Body of pancreas (tissue), 4 donors: ENCODE data around the gene NKAP. TPM values are rescaled to one million over a fixed set of nuclear protein-coding genes. Genes with fewer than 3 reads are reported as not detected.
"Not testable (repeated sequence)": the region's sequence is repeated elsewhere in the genome, so short reads cannot be mapped to it uniquely, and the experiment has no call there.

Experiments
- ATAC-seq: fragments of 150-250 bp; one replicate; pipeline ENCODE4 v1.9.1; 2016
- DNase-seq, 4 donors: peaks; one replicate each; pipeline ENCODE4 v3.0.0-alpha.2; 2019
- H3K27ac ChIP-seq, 4 donors: fragments of 200-600 bp; sonication (generic); 1 replicate in 3 of 4; 2 replicates in 1 of 4; pipeline versions ENCODE4 v1.5.1 to v1.6.1; 2016 to 2019; ENCODE audit warnings: mild to moderate bottlenecking in 1 of 4, mixed read lengths in 1 of 4, moderate library complexity in 1 of 4
- H3K27me3 ChIP-seq, 2 donors: fragments of 200-600 bp; sonication (generic); one replicate each; pipeline ENCODE4 v1.6.0; 2016; ENCODE audit warnings: mild to moderate bottlenecking in 1 of 2
- H3K36me3 ChIP-seq, 2 donors: fragments of 200-600 bp; sonication (generic); replicated peaks in 1 of 2; 2 replicates each; pipeline ENCODE4 v1.5.1; 2016; ENCODE audit warnings: low read depth in 2 of 2; ENCODE audit not compliant: insufficient read depth in 1 of 2
- H3K4me1 ChIP-seq: fragments of 200-600 bp; sonication (generic); one replicate; pipeline ENCODE4 v1.6.0; 2016
- H3K4me3 ChIP-seq, 2 donors: fragments of 200-600 bp; sonication (generic); 1 replicate in 1 of 2; 2 replicates in 1 of 2; pipeline ENCODE4 v1.5.1; 2016 to 2019
- H3K9me3 ChIP-seq, 3 donors: fragments of 200-600 bp; sonication (generic); 1 replicate in 2 of 3; 2 replicates in 1 of 3; pipeline ENCODE4 v1.5.1; 2016
- POLR2A ChIP-seq, 3 donors: fragments of 450-650 bp; IDR thresholded peaks; one replicate each; pipeline ENCODE4 v1.6.1; 2016; ENCODE audit warnings: antibody characterized with exemption in 3 of 3, mild to moderate bottlenecking in 2 of 3
- WGBS, 2 donors: methylation state at CpG; one replicate each; pipeline ENCODE4 v1.1.5; 2017; 5-methylcytosine and 5-hydroxymethylcytosine counted together
- intact Hi-C: fragments of 100-400 bp; cut with DNase I; formaldehyde crosslinking; loops from one replicate; pipeline ENCODE4 v1.15.1; 2023
- total RNA-seq, 2 donors: library from RNA; depleted of rRNA; stranded (reverse); fragments of >200 nt; gene quantifications; one replicate each; pipeline ENCODE4 v1.1.0, GENCODE V29; 2016
- TF ChIP-seq, protein P1 (sequence below), 7 experiments: fragments of 450-650 bp in 4 of 7; fragments of 200-600 bp in 3 of 7; sonication (generic) in 3 of 7; IDR thresholded peaks; one replicate each; pipeline ENCODE4 v1.5.1; 2016 to 2019; ENCODE audit warnings: antibody characterized with exemption in 7 of 7

The NKAP gene
- total RNA-seq, 2 donors from 2014 or later: 3.6 to 5.3 TPM

GRCh38 chrX:119981286-119982070 lies 37.9 kb upstream of the NKAP start:
- H3K27me3 ChIP-seq: no peaks in the 10 kb centered on the region
- H3K4me1 ChIP-seq: peaks cover 26% of the 10 kb centered on the region
- DNase-seq: peak; percentile 26 to 60 (median 46)
- TF ChIP-seq, protein P1, sequence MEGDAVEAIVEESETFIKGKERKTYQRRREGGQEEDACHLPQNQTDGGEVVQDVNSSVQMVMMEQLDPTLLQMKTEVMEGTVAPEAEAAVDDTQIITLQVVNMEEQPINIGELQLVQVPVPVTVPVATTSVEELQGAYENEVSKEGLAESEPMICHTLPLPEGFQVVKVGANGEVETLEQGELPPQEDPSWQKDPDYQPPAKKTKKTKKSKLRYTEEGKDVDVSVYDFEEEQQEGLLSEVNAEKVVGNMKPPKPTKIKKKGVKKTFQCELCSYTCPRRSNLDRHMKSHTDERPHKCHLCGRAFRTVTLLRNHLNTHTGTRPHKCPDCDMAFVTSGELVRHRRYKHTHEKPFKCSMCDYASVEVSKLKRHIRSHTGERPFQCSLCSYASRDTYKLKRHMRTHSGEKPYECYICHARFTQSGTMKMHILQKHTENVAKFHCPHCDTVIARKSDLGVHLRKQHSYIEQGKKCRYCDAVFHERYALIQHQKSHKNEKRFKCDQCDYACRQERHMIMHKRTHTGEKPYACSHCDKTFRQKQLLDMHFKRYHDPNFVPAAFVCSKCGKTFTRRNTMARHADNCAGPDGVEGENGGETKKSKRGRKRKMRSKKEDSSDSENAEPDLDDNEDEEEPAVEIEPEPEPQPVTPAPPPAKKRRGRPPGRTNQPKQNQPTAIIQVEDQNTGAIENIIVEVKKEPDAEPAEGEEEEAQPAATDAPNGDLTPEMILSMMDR (IDR thresholded peaks at IDR 0.05): peak in 6 of 7 experiments; percentile 12 to 74 (median 53)
- no peak for TF ChIP-seq POLR2A (IDR thresholded peaks at IDR 0.05)
- H3K36me3 ChIP-seq: no peaks in the 10 kb centered on the region
- no peak overlapping the region for H3K4me3 ChIP-seq
- H3K9me3 ChIP-seq: no peaks in the 10 kb centered on the region
- intact Hi-C loops: no loop called here
- no peak overlapping the region for H3K27ac ChIP-seq
- ATAC-seq: peak; percentile 43
- 47 to 53% methylated on average over 10 of the region's 15 CpGs for WGBS, 2 donors

GRCh38 chrX:119977172-119977571 lies 33.6 kb upstream of the NKAP start:
- H3K4me3 ChIP-seq, DNase-seq, H3K27me3 ChIP-seq, intact Hi-C loops, H3K4me1 ChIP-seq, H3K9me3 ChIP-seq, H3K27ac ChIP-seq, ATAC-seq, H3K36me3 ChIP-seq: not testable (repeated sequence)
- 83 to 93% methylated on average over 3 to 4 of the region's 4 CpGs for WGBS, 2 donors

DNA sequence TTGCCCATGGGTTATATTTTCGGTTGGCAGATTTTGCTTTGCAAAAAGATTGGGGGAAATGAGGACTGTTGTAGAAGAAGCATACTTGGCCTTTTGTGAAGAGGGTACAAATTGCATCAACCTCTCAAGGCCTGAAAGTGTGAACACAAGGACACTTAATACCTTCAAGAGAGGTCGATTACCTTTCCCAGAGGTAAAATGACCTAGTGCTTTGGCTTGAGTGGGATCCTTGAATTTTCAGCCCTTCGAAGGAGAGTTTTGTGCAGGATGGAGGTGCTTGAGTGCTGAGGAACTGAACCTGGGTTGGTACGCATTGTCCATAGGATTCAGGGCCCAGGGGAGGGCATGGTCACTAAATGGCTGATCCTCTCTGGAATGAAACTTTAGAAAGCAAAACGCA lies 27.6 kb upstream of the NKAP start:
- Histone ChIP-seq H3K9me3 (no peaks in the 10 kb centered on the region), H3K36me3 (no peaks in the 10 kb centered on the region), H3K27ac (no peak overlapping the region), H3K27me3 (no peaks in the 10 kb centered on the region), H3K4me1 (peaks cover 3% of the 10 kb centered on the region), H3K4me3 (no peak overlapping the region)
- 77 to 88% methylated on average over 5 of the region's 5 CpGs for WGBS, 2 donors
- no peak for ATAC-seq
- TF ChIP-seq, protein P1 (IDR thresholded peaks at IDR 0.05): no peak
- TF ChIP-seq POLR2A (IDR thresholded peaks at IDR 0.05): no peak
- DNase-seq: no peak
- intact Hi-C loops: no loop called here

GRCh38 chrX:119970574-119970973 lies 27.0 kb upstream of the NKAP start:
- peaks cover 3% of the 10 kb centered on the region for H3K4me1 ChIP-seq
- TF ChIP-seq, protein P1 (IDR thresholded peaks at IDR 0.05): no peak
- TF ChIP-seq POLR2A (IDR thresholded peaks at IDR 0.05): no peak
- 77 to 98% methylated on average over 5 to 6 of the region's 6 CpGs for WGBS, 2 donors
- H3K27me3 ChIP-seq: no peaks in the 10 kb centered on the region
- ATAC-seq (no peak), DNase-seq (no peak)
- H3K9me3 ChIP-seq: no peaks in the 10 kb centered on the region
- H3K36me3 ChIP-seq: no peaks in the 10 kb centered on the region
- intact Hi-C loops: no loop called here
- no peak overlapping the region for H3K27ac ChIP-seq
- no peak overlapping the region for H3K4me3 ChIP-seq

GRCh38 chrX:119966837-119967236 lies 23.3 kb upstream of the NKAP start:
- DNase-seq, intact Hi-C loops, H3K27ac ChIP-seq, H3K36me3 ChIP-seq, H3K9me3 ChIP-seq, H3K4me3 ChIP-seq, ATAC-seq, H3K27me3 ChIP-seq, H3K4me1 ChIP-seq: not testable (repeated sequence)
- 100% methylated on average over 1 of the region's 1 CpG for WGBS, 2 donors

DNA sequence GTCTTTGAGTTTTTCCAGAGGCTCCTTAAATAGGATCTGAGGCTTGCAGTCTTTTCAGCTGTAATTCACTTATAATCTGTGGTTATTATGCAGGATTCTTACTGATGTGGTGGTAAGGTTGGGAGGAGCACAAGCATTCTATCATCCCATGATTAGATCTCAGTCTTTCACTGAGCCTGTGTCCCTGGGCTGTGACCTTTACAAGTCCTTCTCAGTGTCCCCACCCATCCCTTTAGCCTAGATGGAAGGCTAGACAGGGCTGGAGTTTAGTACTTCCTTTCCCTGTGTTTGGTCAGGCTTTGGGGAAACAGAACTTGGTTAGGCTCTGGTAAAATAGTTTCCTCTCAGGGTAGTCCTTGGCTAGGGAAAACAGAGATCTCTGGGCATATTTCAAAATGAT lies 17.1 kb upstream of the NKAP start:
- H3K36me3 ChIP-seq: no peaks in the 10 kb centered on the region
- H3K27me3 ChIP-seq: no peaks in the 10 kb centered on the region
- no peaks in the 10 kb centered on the region for H3K4me1 ChIP-seq
- H3K27ac ChIP-seq: no peak overlapping the region
- TF ChIP-seq POLR2A (IDR thresholded peaks at IDR 0.05): no peak
- TF ChIP-seq, protein P1 (IDR thresholded peaks at IDR 0.05): no peak
- DNase-seq (no peak), ATAC-seq (no peak)
- no peak overlapping the region for H3K4me3 ChIP-seq
- no peaks in the 10 kb centered on the region for H3K9me3 ChIP-seq
- intact Hi-C loops: no loop called here

DNA sequence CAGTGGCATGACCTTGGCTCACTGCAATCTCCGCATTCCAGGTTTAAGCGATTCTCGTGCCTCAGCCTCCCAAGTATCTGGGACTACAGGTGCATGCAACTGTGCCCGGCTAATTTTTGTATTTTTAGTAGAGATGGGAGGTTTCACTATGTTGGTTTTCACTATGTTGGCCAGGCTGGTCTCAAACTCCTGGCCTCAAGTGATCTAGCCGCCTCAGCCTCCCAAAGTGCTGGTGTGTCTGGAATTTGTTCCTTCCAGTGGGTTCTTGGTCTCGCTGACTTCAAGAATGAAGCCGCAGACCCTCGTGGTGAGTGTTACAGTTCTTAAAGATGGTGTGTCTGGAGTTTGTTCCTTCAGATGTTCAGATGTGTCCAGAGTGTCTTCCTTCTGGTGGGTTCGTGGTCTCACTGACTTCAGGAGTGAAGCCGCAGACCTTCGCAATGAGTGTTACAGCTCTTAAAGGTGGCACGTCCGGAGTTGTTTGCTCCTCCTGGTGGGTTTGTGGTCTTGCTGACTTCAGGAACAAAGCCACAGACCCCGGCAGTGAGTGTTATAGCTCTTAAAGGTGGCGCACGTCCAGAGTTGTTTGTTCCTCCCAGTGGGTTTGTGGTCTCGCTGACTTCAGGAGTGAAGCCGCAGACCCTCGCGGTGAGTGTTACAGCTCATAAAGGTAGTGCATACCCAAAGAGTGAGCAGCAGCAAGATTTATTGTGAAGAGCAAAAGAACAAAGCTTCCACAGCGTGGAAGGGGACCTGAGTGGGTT lies 12.4 kb upstream of the NKAP start:
- H3K36me3 ChIP-seq, ATAC-seq, H3K4me3 ChIP-seq, H3K9me3 ChIP-seq, H3K27ac ChIP-seq, H3K4me1 ChIP-seq, intact Hi-C loops, H3K27me3 ChIP-seq: not testable (repeated sequence)
- peak in 1 of 4 donors; percentile 6 for DNase-seq
- 79 to 85% methylated on average over 4 to 18 of the region's 21 CpGs for WGBS, 2 donors
